ENCODE data around the gene SRP54.

GRCh38 chr14:35046751-35047536, 64.2 kb downstream of the SRP54 start:
- TF ChIP-seq POLR2AphosphoS5 (IDR thresholded peaks at IDR 0.05) (no peak), CTCF (IDR thresholded peaks at IDR 0.05) (no peak), POLR2A (IDR thresholded peaks at IDR 0.05; ENCODE audit: low read depth) (no peak), EP300 (IDR thresholded peaks at IDR 0.05) (no peak)

All from esophagus muscularis mucosa (tissue), 4 donors.